A549 treated with CpdA at 1 μM for 4 hours (cell line): ENCODE measurements around the gene USP17L21. TPM values are rescaled to one million over a fixed set of nuclear protein-coding genes. Genes with fewer than 3 reads are reported as not detected.

ENCODE experiments used
- total RNA-seq: library from RNA; stranded (reverse); fragments of 200-300 nt; extraction: Qiagen RNA extraction; gene quantifications from 5 replicates; pipeline ENCODE4 v1.2.3, GENCODE V29; 2022; ENCODE audit warnings: low read depth

USP17L21 gene, protein sequence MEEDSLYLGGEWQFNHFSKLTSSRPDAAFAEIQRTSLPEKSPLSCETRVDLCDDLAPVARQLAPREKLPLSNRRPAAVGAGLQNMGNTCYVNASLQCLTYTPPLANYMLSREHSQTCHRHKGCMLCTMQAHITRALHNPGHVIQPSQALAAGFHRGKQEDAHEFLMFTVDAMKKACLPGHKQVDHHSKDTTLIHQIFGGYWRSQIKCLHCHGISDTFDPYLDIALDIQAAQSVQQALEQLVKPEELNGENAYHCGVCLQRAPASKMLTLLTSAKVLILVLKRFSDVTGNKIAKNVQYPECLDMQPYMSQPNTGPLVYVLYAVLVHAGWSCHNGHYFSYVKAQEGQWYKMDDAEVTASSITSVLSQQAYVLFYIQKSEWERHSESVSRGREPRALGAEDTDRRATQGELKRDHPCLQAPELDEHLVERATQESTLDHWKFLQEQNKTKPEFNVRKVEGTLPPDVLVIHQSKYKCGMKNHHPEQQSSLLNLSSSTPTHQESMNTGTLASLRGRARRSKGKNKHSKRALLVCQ
- not detected in 5 replicates for total RNA-seq

DNA sequence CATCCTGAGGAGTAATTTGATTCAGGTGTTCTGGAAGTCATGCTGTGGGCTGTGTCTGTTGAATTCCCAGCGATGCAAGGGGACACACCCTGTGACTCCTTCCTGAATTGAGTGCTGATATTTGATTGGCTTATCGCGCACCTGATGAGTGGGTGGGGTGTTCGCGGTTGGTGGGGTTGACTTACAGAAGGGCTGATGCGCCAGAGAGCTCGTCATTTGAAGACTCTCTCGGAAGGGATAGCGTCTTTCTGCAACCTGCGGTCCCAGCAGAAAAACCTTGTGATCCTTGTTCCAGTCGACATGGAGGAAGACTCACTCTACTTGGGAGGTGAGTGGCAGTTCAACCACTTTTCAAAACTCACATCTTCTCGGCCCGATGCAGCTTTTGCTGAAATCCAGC is at the start of gene USP17L21:
USP17L21 (plus strand) TSS at position 301 of the 400 bp plus-strand sequence; CDS start at position 301, 0 bp downstream.

DNA sequence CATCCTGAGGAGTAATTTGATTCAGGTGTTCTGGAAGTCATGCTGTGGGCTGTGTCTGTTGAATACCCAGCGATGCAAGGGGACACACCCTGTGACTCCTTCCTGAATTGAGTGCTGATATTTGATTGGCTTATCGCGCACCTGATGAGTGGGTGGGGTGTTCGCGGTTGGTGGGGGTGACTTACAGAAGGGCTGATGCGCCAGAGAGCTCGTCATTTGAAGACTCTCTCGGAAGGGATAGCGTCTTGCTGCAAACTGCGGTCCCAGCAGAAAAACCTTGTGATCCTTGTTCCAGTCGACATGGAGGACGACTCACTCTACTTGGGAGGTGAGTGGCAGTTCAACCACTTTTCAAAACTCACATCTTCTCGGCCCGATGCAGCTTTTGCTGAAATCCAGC is 47.6 kb upstream of the USP17L21 start, which contains the start of gene USP17L11:
USP17L11 (plus strand) TSS at position 301 of the 400 bp plus-strand sequence; CDS start at position 301, 0 bp downstream.

DNA sequence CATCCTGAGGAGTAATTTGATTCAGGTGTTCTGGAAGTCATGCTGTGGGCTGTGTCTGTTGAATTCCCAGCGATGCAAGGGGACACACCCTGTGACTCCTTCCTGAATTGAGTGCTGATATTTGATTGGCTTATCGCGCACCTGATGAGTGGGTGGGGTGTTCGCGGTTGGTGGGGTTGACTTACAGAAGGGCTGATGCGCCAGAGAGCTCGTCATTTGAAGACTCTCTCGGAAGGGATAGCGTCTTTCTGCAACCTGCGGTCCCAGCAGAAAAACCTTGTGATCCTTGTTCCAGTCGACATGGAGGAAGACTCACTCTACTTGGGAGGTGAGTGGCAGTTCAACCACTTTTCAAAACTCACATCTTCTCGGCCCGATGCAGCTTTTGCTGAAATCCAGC is 42.8 kb upstream of the USP17L21 start, which contains the start of gene USP17L12:
USP17L12 (plus strand) TSS at position 301 of the 400 bp plus-strand sequence; CDS start at position 301, 0 bp downstream.

DNA sequence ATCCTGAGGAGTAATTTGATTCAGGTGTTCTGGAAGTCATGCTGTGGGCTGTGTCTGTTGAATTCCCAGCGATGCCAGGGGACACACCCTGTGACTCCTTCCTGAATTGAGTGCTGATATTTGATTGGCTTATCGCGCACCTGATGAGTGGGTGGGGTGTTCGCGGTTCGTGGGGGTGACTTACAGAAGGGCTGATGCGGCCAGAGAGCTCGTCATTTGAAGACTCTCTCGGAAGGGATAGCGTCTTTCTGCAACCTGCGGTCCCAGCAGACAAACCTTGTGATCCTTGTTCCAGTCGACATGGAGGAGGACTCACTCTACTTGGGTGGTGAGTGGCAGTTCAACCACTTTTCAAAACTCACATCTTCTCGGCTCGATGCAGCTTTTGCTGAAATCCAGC is 38.1 kb upstream of the USP17L21 start, which contains the start of gene USP17L13:
USP17L13 (plus strand) TSS at position 301 of the 400 bp plus-strand sequence; CDS start at position 301, 0 bp downstream.

DNA sequence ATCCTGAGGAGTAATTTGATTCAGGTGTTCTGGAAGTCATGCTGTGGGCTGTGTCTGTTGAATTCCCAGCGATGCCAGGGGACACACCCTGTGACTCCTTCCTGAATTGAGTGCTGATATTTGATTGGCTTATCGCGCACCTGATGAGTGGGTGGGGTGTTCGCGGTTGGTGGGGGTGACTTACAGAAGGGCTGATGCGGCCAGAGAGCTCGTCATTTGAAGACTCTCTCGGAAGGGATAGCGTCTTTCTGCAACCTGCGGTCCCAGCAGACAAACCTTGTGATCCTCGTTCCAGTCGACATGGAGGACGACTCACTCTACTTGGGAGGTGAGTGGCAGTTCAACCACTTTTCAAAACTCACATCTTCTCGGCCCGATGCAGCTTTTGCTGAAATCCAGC is 28.6 kb upstream of the USP17L21 start, which contains the start of gene USP17L15:
USP17L15 (plus strand) TSS at position 301 of the 400 bp plus-strand sequence; CDS start at position 301, 0 bp downstream.

DNA sequence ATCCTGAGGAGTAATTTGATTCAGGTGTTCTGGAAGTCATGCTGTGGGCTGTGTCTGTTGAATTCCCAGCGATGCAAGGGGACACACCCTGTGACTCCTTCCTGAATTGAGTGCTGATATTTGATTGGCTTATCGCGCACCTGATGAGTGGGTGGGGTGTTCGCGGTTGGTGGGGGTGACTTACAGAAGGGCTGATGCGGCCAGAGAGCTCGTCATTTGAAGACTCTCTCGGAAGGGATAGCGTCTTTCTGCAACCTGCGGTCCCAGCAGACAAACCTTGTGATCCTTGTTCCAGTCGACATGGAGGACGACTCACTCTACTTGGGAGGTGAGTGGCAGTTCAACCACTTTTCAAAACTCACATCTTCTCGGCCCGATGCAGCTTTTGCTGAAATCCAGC is 19.1 kb upstream of the USP17L21 start, which contains the start of gene USP17L17:
USP17L17 (plus strand) TSS at position 301 of the 400 bp plus-strand sequence; CDS start at position 301, 0 bp downstream.

DNA sequence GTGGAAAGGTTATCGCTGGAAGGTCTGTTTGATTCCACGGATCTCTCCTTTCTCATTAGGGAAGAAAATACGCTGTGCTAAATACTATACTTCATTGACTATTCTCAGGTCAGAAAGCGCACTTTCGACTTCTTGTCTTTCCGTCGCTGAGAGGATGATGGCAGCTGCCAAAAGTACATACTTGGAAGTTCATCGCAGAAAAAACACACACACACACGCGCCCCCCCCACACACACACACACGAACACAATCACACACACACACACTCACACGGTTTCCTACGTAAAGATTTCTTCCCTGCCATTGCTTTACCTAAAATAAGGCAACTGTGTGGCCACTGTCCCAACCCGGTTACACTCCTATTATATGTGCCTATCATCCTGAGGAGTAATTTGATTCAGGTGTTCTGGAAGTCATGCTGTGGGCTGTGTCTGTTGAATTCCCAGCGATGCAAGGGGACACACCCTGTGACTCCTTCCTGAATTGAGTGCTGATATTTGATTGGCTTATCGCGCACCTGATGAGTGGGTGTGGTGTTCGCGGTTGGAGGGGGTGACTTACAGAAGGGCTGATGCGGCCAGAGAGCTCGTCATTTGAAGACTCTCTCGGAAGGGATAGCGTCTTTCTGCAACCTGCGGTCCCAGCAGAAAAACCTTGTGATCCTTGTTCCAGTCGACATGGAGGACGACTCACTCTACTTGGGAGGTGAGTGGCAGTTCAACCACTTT is 14.6 kb upstream of the USP17L21 start, which contains the start of gene USP17L18:
USP17L18 (plus strand) TSS at position 678 of the 728 bp plus-strand sequence; CDS start at position 678, 0 bp downstream.

DNA sequence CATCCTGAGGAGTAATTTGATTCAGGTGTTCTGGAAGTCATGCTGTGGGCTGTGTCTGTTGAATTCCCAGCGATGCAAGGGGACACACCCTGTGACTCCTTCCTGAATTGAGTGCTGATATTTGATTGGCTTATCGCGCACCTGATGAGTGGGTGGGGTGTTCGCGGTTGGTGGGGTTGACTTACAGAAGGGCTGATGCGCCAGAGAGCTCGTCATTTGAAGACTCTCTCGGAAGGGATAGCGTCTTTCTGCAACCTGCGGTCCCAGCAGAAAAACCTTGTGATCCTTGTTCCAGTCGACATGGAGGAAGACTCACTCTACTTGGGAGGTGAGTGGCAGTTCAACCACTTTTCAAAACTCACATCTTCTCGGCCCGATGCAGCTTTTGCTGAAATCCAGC is 9.6 kb upstream of the USP17L21 start, which contains the start of gene USP17L19:
USP17L19 (plus strand) TSS at position 301 of the 400 bp plus-strand sequence; CDS start at position 301, 0 bp downstream.

DNA sequence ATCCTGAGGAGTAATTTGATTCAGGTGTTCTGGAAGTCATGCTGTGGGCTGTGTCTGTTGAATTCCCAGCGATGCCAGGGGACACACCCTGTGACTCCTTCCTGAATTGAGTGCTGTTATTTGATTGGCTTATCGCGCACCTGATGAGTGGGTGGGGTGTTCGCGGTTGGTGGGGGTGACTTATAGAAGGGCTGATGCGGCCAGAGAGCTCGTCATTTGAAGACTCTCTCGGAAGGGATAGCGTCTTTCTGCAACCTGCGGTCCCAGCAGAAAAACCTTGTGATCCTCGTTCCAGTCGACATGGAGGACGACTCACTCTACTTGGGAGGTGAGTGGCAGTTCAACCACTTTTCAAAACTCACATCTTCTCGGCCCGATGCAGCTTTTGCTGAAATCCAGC is 4.8 kb upstream of the USP17L21 start, which contains the start of gene USP17L20:
USP17L20 (plus strand) TSS at position 301 of the 400 bp plus-strand sequence; CDS start at position 301, 0 bp downstream.

DNA sequence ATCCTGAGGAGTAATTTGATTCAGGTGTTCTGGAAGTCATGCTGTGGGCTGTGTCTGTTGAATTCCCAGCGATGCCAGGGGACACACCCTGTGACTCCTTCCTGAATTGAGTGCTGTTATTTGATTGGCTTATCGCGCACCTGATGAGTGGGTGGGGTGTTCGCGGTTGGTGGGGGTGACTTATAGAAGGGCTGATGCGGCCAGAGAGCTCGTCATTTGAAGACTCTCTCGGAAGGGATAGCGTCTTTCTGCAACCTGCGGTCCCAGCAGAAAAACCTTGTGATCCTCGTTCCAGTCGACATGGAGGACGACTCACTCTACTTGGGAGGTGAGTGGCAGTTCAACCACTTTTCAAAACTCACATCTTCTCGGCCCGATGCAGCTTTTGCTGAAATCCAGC is 4.6 kb downstream of the USP17L21 start, which contains the start of gene USP17L22:
USP17L22 (plus strand) TSS at position 301 of the 400 bp plus-strand sequence; CDS start at position 301, 0 bp downstream.

Other genes with a start within 250 kb of the USP17L21 start
- gene FAM90A26, start 92.5 kb upstream of the USP17L21 start, total RNA-seq, result not detected in 5 replicates
- gene USP17L10, start 52.2 kb upstream of the USP17L21 start, total RNA-seq, result not detected in 5 replicates
- not detected in 5 replicates for gene USP17L11, start 47.5 kb upstream of the USP17L21 start, total RNA-seq
- not detected in 5 replicates for gene USP17L12, start 42.7 kb upstream of the USP17L21 start, total RNA-seq
- not detected in 5 replicates for gene USP17L13, start 38.0 kb upstream of the USP17L21 start, total RNA-seq
- not detected in 5 replicates for gene USP17L15, start 28.5 kb upstream of the USP17L21 start, total RNA-seq
- not detected in 5 replicates for gene USP17L17, start 19.0 kb upstream of the USP17L21 start, total RNA-seq
- not detected in 5 replicates for gene USP17L18, start 14.2 kb upstream of the USP17L21 start, total RNA-seq
- gene USP17L19, start 9.5 kb upstream of the USP17L21 start, total RNA-seq, result not detected in 5 replicates
- not detected in 5 replicates for gene USP17L20, start 4.7 kb upstream of the USP17L21 start, total RNA-seq
- gene USP17L22, start 4.7 kb downstream of the USP17L21 start, total RNA-seq, result not detected in 5 replicates
- not detected in 5 replicates for gene USP17L24, start 62.3 kb downstream of the USP17L21 start, total RNA-seq
- gene USP17L25, start 67.0 kb downstream of the USP17L21 start, total RNA-seq, result not detected in 5 replicates
- not detected in 5 replicates for gene USP17L26, start 71.8 kb downstream of the USP17L21 start, total RNA-seq
- gene USP17L5, start 76.5 kb downstream of the USP17L21 start, total RNA-seq, result not detected in 5 replicates
- gene USP17L27, start 81.3 kb downstream of the USP17L21 start, total RNA-seq, result not detected in 5 replicates
- gene USP17L28, start 86.0 kb downstream of the USP17L21 start, total RNA-seq, result not detected in 5 replicates
- not detected in 5 replicates for gene USP17L29, start 90.8 kb downstream of the USP17L21 start, total RNA-seq
- gene USP17L30, start 100.3 kb downstream of the USP17L21 start, total RNA-seq, result not detected in 5 replicates
- gene DEFB131A, start 181.5 kb downstream of the USP17L21 start, total RNA-seq, result not detected in 5 replicates